MM.1S (cell line): ENCODE measurements around the gene OR9G4.

ENCODE experiments used
- DNase-seq: peaks from one replicate; pipeline ENCODE4 v3.0.0-alpha.2; 2015
- H2AFZ ChIP-seq: fragments of 300-600 bp; sonication (generic); 2 replicates; pipeline ENCODE4 v1.6.0; 2016; ENCODE audit warnings: antibody characterized with exemption, low read length
- H3F3A ChIP-seq: fragments of 300-600 bp; sonication (generic); 2 replicates; pipeline ENCODE4 v1.6.1; 2016; ENCODE audit warnings: mild to moderate bottlenecking, antibody characterized with exemption, low read length, moderate library complexity, mixed read lengths; ENCODE audit not compliant: insufficient read depth
- H3K27ac ChIP-seq: fragments of 300-600 bp; sonication (generic); 2 replicates; pipeline ENCODE4 v1.5.1; 2016; ENCODE audit warnings: mild to moderate bottlenecking, low read length
- H3K27me3 ChIP-seq: fragments of 300-600 bp; sonication (generic); replicated peaks from 2 replicates; pipeline ENCODE4 v1.6.0; 2016; ENCODE audit warnings: low read length; ENCODE audit not compliant: insufficient read depth
- H3K36me3 ChIP-seq: fragments of 300-600 bp; sonication (generic); replicated peaks from 2 replicates; pipeline ENCODE4 v1.6.1; 2016; ENCODE audit warnings: mild to moderate bottlenecking, low read length, mixed read lengths; ENCODE audit not compliant: insufficient read depth
- H3K4me1 ChIP-seq: fragments of 300-600 bp; sonication (generic); 2 replicates; pipeline ENCODE4 v1.6.1; 2016; ENCODE audit warnings: low read length, mixed read lengths
- H3K4me2 ChIP-seq: fragments of 300-600 bp; sonication (generic); 2 replicates; pipeline ENCODE4 v1.6.0; 2016; ENCODE audit warnings: low read depth, low read length
- H3K4me3 ChIP-seq: fragments of 300-600 bp; sonication (generic); 2 replicates; pipeline ENCODE4 v1.5.1; 2016; ENCODE audit warnings: low read length, mixed read lengths
- H3K79me2 ChIP-seq: fragments of 300-600 bp; sonication (generic); 2 replicates; pipeline ENCODE4 v1.6.1; 2016; ENCODE audit warnings: mixed run types, low read length, mixed read lengths
- H3K9ac ChIP-seq: fragments of 300-600 bp; sonication (generic); 2 replicates; pipeline ENCODE4 v1.6.1; 2016; ENCODE audit warnings: low read length, mixed read lengths
- H3K9me2 ChIP-seq: fragments of 300-600 bp; sonication (generic); replicated peaks from 2 replicates; pipeline ENCODE4 v1.6.1; 2016; ENCODE audit warnings: mild to moderate bottlenecking, low read length, mixed read lengths; ENCODE audit not compliant: insufficient read depth
- H3K9me3 ChIP-seq: fragments of 300-600 bp; sonication (generic); replicated peaks from 2 replicates; pipeline ENCODE4 v1.6.1; 2016; ENCODE audit warnings: mild to moderate bottlenecking, low read length, mixed read lengths; ENCODE audit not compliant: insufficient read depth
- H4K20me1 ChIP-seq: fragments of 300-600 bp; sonication (generic); 2 replicates; pipeline ENCODE4 v1.6.1; 2016; ENCODE audit warnings: mild to moderate bottlenecking, low read length, moderate library complexity, mixed read lengths; ENCODE audit not compliant: insufficient read depth
- EZH2 ChIP-seq: fragments of 300-600 bp; sonication (generic); optimal IDR thresholded peaks from 2 replicates; pipeline ENCODE3; 2017; ENCODE audit warnings: low read depth, mild to moderate bottlenecking, antibody characterized with exemption, low read length, mixed read lengths
- EZH2phosphoT487 ChIP-seq: fragments of 300-600 bp; sonication (generic); IDR thresholded peaks from 2 replicates; pipeline ENCODE4 v1.6.1; 2018; ENCODE audit warnings: antibody characterized with exemption, low read length
- TF ChIP-seq, protein P1 (sequence below): fragments of 300-600 bp; sonication (generic); IDR thresholded peaks from 2 replicates; pipeline ENCODE4 v1.5.1; 2016; ENCODE audit warnings: antibody characterized with exemption, low read length, mixed read lengths

The OR9G4 gene

GRCh38 chr11:56776809-56777208, 28.3 kb upstream of the OR9G4 start:
- H3K4me2 ChIP-seq, result no peak overlapping the region
- TF ChIP-seq, protein P1, sequence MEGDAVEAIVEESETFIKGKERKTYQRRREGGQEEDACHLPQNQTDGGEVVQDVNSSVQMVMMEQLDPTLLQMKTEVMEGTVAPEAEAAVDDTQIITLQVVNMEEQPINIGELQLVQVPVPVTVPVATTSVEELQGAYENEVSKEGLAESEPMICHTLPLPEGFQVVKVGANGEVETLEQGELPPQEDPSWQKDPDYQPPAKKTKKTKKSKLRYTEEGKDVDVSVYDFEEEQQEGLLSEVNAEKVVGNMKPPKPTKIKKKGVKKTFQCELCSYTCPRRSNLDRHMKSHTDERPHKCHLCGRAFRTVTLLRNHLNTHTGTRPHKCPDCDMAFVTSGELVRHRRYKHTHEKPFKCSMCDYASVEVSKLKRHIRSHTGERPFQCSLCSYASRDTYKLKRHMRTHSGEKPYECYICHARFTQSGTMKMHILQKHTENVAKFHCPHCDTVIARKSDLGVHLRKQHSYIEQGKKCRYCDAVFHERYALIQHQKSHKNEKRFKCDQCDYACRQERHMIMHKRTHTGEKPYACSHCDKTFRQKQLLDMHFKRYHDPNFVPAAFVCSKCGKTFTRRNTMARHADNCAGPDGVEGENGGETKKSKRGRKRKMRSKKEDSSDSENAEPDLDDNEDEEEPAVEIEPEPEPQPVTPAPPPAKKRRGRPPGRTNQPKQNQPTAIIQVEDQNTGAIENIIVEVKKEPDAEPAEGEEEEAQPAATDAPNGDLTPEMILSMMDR, result no peak
- TF ChIP-seq EZH2 (no peak), EZH2phosphoT487 (no peak)
- H4K20me1 ChIP-seq, result no peaks in the 10 kb centered on the region
- no peak overlapping the region for H2AFZ ChIP-seq
- H3K4me3 ChIP-seq, result no peak overlapping the region
- DNase-seq, result no peak
- H3K9me2 ChIP-seq, result no peaks in the 10 kb centered on the region
- no peaks in the 10 kb centered on the region for H3K36me3 ChIP-seq
- no peak overlapping the region for H3K9ac ChIP-seq
- H3K27ac ChIP-seq, result no peak overlapping the region
- H3K27me3 ChIP-seq, result no peaks in the 10 kb centered on the region
- H3K4me1 ChIP-seq, result no peaks in the 10 kb centered on the region
- H3K79me2 ChIP-seq, result no peaks in the 10 kb centered on the region
- H3K9me3 ChIP-seq, result no peaks in the 10 kb centered on the region
- H3F3A ChIP-seq, result no peaks in the 10 kb centered on the region

DNA sequence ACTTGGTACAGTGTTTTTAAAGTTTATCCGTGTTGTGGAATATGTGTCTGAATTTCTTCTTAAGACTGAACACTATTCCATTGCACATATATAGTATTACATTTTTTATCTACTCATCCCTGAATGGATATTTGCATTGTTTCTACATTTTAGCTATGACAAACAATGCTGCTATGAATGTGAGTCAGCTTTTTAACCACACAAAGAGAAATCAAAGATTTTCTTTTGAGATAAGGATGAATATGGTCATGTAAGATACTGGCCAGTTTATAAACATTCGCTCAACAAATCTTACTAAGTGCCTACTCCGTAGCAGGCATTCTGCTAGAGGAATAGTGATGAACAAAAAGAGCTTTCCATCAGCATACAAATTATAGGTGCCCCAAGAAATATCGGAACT, 16.5 kb upstream of the OR9G4 start:
- Histone ChIP-seq H2AFZ (no peak overlapping the region), H3K4me2 (no peak overlapping the region), H3K9me3 (no peaks in the 10 kb centered on the region), H3K79me2 (no peaks in the 10 kb centered on the region), H4K20me1 (no peaks in the 10 kb centered on the region), H3F3A (no peaks in the 10 kb centered on the region), H3K36me3 (no peaks in the 10 kb centered on the region), H3K27me3 (no peaks in the 10 kb centered on the region), H3K9ac (no peak overlapping the region), H3K4me3 (no peak overlapping the region), H3K9me2 (no peaks in the 10 kb centered on the region), H3K27ac (no peak overlapping the region), H3K4me1 (no peaks in the 10 kb centered on the region)
- TF ChIP-seq EZH2phosphoT487, result no peak
- no peak for TF ChIP-seq EZH2
- TF ChIP-seq, protein P1, result no peak
- DNase-seq, result no peak

DNA sequence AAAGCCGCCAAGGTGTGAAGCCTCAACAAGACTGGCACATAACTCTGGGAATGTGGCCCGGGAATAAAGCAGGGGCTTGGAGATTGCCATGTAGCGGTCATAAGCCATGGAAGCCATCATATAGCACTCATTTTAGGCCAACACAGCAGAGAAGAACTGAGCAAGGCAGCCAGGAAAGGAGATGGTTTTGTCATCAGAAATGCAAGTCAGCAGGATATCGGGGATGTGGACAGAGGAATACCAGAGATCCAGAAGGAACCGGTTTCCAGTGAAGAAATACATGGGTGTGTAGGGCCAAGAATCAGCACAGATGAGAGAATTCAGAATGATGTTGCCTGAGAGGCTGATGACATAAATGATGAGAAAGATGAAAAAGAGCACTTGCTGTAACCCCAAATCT, 3.0 kb upstream of the OR9G4 start:
- DNase-seq, result no peak
- H3K79me2 ChIP-seq, result no peaks in the 10 kb centered on the region
- H3F3A ChIP-seq, result no peaks in the 10 kb centered on the region
- TF ChIP-seq EZH2, result no peak
- TF ChIP-seq, protein P1, result no peak
- no peak for TF ChIP-seq EZH2phosphoT487
- no peak overlapping the region for H2AFZ ChIP-seq
- no peaks in the 10 kb centered on the region for H4K20me1 ChIP-seq
- H3K27me3 ChIP-seq, result no peaks in the 10 kb centered on the region
- no peaks in the 10 kb centered on the region for H3K4me1 ChIP-seq
- H3K4me2 ChIP-seq, result no peak overlapping the region
- no peaks in the 10 kb centered on the region for H3K9me3 ChIP-seq
- no peak overlapping the region for H3K9ac ChIP-seq
- H3K36me3 ChIP-seq, result no peaks in the 10 kb centered on the region
- no peak overlapping the region for H3K4me3 ChIP-seq
- no peak overlapping the region for H3K27ac ChIP-seq
- H3K9me2 ChIP-seq, result no peaks in the 10 kb centered on the region

- Histone ChIP-seq H3K9ac (no peak overlapping the region), H4K20me1 (no peaks in the 10 kb centered on the region), H3K36me3 (no peaks in the 10 kb centered on the region), H3K27me3 (no peaks in the 10 kb centered on the region), H3K9me2 (no peaks in the 10 kb centered on the region), H3K4me3 (no peak overlapping the region), H3K79me2 (no peaks in the 10 kb centered on the region), H3K4me1 (no peaks in the 10 kb centered on the region), H2AFZ (no peak overlapping the region), H3K27ac (no peak overlapping the region), H3K9me3 (no peaks in the 10 kb centered on the region), H3K4me2 (no peak overlapping the region), H3F3A (no peaks in the 10 kb centered on the region)
- no peak for TF ChIP-seq EZH2
- no peak for DNase-seq
Observed at GRCh38 chr11:56750190-56750589, 1.7 kb upstream of the OR9G4 start.
